Smooth muscle cell (in vitro differentiated cells): ENCODE data around the gene MYO3B. TPM values are rescaled to one million over a fixed set of nuclear protein-coding genes. Genes with fewer than 3 reads are reported as not detected.

ENCODE experiments used
- DNase-seq: peaks from one replicate; lab custom pipeline; 2025; ENCODE audit not compliant: unreplicated experiment; lab: John Stamatoyannopoulos, UW
- H2AFZ ChIP-seq: fragments of 200-600 bp; sonication (generic); 2 replicates; pipeline ENCODE4 v1.6.0; 2016; ENCODE audit warnings: antibody characterized with exemption, low read depth, mild to moderate bottlenecking
- H3F3A ChIP-seq: fragments of 200-600 bp; sonication (generic); 2 replicates; pipeline ENCODE4 v1.6.0; 2017; ENCODE audit warnings: antibody characterized with exemption, low read depth
- H3K27ac ChIP-seq: fragments of 200-600 bp; sonication (generic); 2 replicates; pipeline ENCODE4 v1.5.1; 2016; ENCODE audit warnings: low read depth, mild to moderate bottlenecking
- H3K27me3 ChIP-seq: fragments of 200-600 bp; sonication (generic); 2 replicates; pipeline ENCODE4 v1.6.1; 2016; ENCODE audit warnings: low read depth, mild to moderate bottlenecking
- H3K36me3 ChIP-seq: fragments of 200-600 bp; sonication (generic); 2 replicates; pipeline ENCODE4 v1.5.1; 2016; ENCODE audit warnings: low read depth
- H3K4me1 ChIP-seq: fragments of 200-600 bp; sonication (generic); 2 replicates; pipeline ENCODE4 v1.5.1; 2016; ENCODE audit warnings: low read depth
- H3K4me2 ChIP-seq: fragments of 200-600 bp; sonication (generic); 2 replicates; pipeline ENCODE4 v1.6.0; 2016; ENCODE audit warnings: mild to moderate bottlenecking
- H3K4me3 ChIP-seq: fragments of 200-600 bp; sonication (generic); 2 replicates; pipeline ENCODE4 v1.5.1; 2016; ENCODE audit warnings: mild to moderate bottlenecking
- H3K79me2 ChIP-seq: fragments of 200-600 bp; sonication (generic); 2 replicates; pipeline ENCODE4 v1.6.0; 2016; ENCODE audit warnings: low read depth, mild to moderate bottlenecking
- H3K9ac ChIP-seq: fragments of 200-600 bp; sonication (generic); 2 replicates; pipeline ENCODE4 v1.6.0; 2016; ENCODE audit warnings: low read depth
- H3K9me3 ChIP-seq: fragments of 200-600 bp; sonication (generic); replicated peaks from 2 replicates; pipeline ENCODE4 v1.5.1; 2016; ENCODE audit warnings: low read depth
- H4K20me1 ChIP-seq: fragments of 200-600 bp; sonication (generic); 2 replicates; pipeline ENCODE4 v1.6.0; 2016; ENCODE audit warnings: low read depth
- WGBS: methylation state at CpG from one replicate; pipeline ENCODE4 v1.1.7; 2016; ENCODE audit warnings: low lambda C conversion rate; 5-methylcytosine and 5-hydroxymethylcytosine counted together
- polyA plus RNA-seq: library from polyadenylated mRNA; unstranded; fragments of >200 nt; fragmentation: Nextera tagmentation; extraction: Ambion mirVana; gene quantifications from 2 replicates; pipeline ENCODE4 v1.2.1, GENCODE V29; 2016
- total RNA-seq: library from RNA; depleted of rRNA; stranded (reverse); fragments of >200 nt; gene quantifications from 2 replicates; pipeline ENCODE4 v1.2.3, GENCODE V29; 2014
- TF ChIP-seq, protein P1 (sequence below): fragments of 200-600 bp; sonication (generic); IDR thresholded peaks from 2 replicates; pipeline ENCODE4 v1.5.1; 2017; ENCODE audit warnings: borderline replicate concordance, mild to moderate bottlenecking, antibody characterized with exemption; ENCODE audit not compliant: insufficient read depth, poor library complexity, severe bottlenecking

MYO3B gene
- total and polyA plus RNA-seq, 2 experiments from 2014 or later, result 0.47 to 3.1 TPM

DNA sequence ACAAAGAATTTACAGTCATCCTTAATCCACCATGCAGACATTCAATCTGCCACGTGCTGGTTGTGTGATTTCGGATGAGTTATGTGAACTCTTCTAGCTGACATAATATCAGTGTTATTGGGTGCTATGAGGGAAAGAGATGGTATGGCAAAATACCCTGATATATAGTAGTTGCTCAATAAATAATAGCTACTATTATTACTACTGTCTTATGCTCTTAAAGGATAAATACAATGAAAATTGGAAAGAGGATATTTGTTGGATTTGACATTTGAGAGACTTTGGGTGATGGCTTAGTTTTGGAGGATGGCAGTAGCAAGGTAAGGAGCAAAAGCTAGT lies 86.5 kb downstream of the MYO3B start:
- WGBS, result 85% methylated on average over 2 of the region's 2 CpGs
- H3K27me3 ChIP-seq, result no peaks in the 10 kb centered on the region
- no peaks in the 10 kb centered on the region for H3K9me3 ChIP-seq
- H3K9ac ChIP-seq, result no peak overlapping the region
- H3K4me3 ChIP-seq, result no peak overlapping the region
- no peaks in the 10 kb centered on the region for H3K79me2 ChIP-seq
- no peaks in the 10 kb centered on the region for H4K20me1 ChIP-seq
- TF ChIP-seq, protein P1, sequence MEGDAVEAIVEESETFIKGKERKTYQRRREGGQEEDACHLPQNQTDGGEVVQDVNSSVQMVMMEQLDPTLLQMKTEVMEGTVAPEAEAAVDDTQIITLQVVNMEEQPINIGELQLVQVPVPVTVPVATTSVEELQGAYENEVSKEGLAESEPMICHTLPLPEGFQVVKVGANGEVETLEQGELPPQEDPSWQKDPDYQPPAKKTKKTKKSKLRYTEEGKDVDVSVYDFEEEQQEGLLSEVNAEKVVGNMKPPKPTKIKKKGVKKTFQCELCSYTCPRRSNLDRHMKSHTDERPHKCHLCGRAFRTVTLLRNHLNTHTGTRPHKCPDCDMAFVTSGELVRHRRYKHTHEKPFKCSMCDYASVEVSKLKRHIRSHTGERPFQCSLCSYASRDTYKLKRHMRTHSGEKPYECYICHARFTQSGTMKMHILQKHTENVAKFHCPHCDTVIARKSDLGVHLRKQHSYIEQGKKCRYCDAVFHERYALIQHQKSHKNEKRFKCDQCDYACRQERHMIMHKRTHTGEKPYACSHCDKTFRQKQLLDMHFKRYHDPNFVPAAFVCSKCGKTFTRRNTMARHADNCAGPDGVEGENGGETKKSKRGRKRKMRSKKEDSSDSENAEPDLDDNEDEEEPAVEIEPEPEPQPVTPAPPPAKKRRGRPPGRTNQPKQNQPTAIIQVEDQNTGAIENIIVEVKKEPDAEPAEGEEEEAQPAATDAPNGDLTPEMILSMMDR, result no peak
- no peak overlapping the region for H2AFZ ChIP-seq
- H3K4me2 ChIP-seq, result no peak overlapping the region
- DNase-seq, result no peak
- H3K36me3 ChIP-seq, result no peaks in the 10 kb centered on the region
- H3K4me1 ChIP-seq, result no peaks in the 10 kb centered on the region
- no peak overlapping the region for H3K27ac ChIP-seq
- no peaks in the 10 kb centered on the region for H3F3A ChIP-seq

DNA sequence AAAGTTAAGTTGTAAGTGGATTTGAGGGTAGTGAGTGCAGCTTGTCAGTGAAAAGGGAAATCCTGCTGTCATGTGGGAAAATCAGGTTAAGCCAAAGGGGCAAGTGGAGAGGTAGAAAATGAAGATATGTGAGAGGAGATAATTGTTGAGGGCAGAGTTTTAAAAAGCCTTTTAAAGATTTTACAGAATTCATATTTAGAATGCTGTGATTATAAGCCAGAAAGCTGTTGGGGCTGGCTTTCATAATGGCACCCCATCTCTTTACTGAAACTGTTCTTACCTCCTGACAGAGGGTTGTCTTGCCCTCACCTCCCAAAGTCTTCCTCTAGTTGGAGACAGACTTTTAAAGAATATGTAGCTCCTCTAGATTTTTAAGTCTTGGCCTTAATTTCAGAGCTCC lies 86.9 kb downstream of the MYO3B start:
- H3K9ac ChIP-seq, result no peak overlapping the region
- H3K36me3 ChIP-seq, result no peaks in the 10 kb centered on the region
- no peaks in the 10 kb centered on the region for H4K20me1 ChIP-seq
- TF ChIP-seq, protein P1, result no peak
- no peak overlapping the region for H3K4me3 ChIP-seq
- no peaks in the 10 kb centered on the region for H3K27me3 ChIP-seq
- no peak overlapping the region for H3K4me2 ChIP-seq
- H3K9me3 ChIP-seq, result no peaks in the 10 kb centered on the region
- DNase-seq, result no peak
- no peaks in the 10 kb centered on the region for H3F3A ChIP-seq
- no peaks in the 10 kb centered on the region for H3K4me1 ChIP-seq
- H2AFZ ChIP-seq, result no peak overlapping the region
- H3K27ac ChIP-seq, result no peak overlapping the region
- no peaks in the 10 kb centered on the region for H3K79me2 ChIP-seq

DNA sequence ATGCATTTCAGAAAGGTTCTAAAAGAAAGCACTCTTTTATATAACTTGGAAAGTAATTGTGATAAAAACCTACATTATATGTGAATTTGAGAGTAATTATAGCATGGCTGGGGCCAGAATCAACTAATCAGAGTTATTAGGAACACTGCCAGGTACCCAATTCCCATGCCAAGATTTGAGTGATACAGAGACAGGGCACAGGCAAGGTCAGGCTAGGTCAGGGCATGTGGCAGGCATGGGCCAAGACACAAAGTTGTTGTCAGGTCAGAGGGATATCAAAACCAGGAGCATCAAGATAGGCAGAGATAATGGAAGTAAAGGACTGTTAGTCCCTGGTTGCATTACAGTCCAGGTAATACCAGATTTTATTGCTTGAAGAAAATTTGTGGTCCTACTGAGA lies 87.4 kb downstream of the MYO3B start:
- H3K9ac ChIP-seq, result no peak overlapping the region
- H3K79me2 ChIP-seq, result no peaks in the 10 kb centered on the region
- no peak overlapping the region for H3K4me2 ChIP-seq
- no peak overlapping the region for H2AFZ ChIP-seq
- H3K36me3 ChIP-seq, result no peaks in the 10 kb centered on the region
- DNase-seq, result no peak
- H3K4me3 ChIP-seq, result no peak overlapping the region
- H3K4me1 ChIP-seq, result no peaks in the 10 kb centered on the region
- no peaks in the 10 kb centered on the region for H3K27me3 ChIP-seq
- TF ChIP-seq, protein P1, result no peak
- H3F3A ChIP-seq, result no peaks in the 10 kb centered on the region
- no peaks in the 10 kb centered on the region for H3K9me3 ChIP-seq
- no peaks in the 10 kb centered on the region for H4K20me1 ChIP-seq
- H3K27ac ChIP-seq, result no peak overlapping the region

DNA sequence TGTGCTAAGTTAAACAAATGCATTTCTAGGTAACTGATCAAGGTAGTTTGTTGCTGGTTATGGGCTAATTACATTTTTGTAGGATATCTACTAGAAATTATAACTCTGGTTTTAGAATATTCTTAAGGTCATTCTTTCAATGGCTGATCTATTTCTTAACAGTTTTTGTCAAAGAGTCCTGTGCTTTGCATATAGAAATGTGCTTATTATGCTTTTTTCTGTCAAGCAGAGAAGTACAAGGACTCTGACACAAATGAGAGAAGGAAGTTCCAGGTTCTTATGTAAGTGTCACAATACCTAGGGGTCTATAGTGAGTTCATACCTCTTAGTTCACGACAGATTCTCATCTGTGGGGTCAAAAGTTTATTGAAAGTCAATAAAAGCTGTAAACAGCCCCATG lies 88.4 kb downstream of the MYO3B start:
- Histone ChIP-seq H3K36me3 (no peaks in the 10 kb centered on the region), H3K27ac (no peak overlapping the region), H3K4me1 (no peaks in the 10 kb centered on the region), H3K4me2 (no peak overlapping the region), H3F3A (no peaks in the 10 kb centered on the region), H4K20me1 (no peaks in the 10 kb centered on the region), H3K4me3 (no peak overlapping the region), H3K9me3 (no peaks in the 10 kb centered on the region), H3K9ac (no peak overlapping the region), H3K79me2 (no peaks in the 10 kb centered on the region), H2AFZ (no peak overlapping the region), H3K27me3 (no peaks in the 10 kb centered on the region)
- WGBS, result 97% methylated on average over 1 of the region's 1 CpG
- no peak for DNase-seq
- TF ChIP-seq, protein P1, result no peak
